GM23338 (cell line): ENCODE measurements around the gene BROX. TPM values are rescaled to one million over a fixed set of nuclear protein-coding genes. Genes with fewer than 3 reads are reported as not detected.

Experiments used
- ATAC-seq: fragments of 200-7000 bp; cut with Tn5 transposase; 3 replicates; pipeline ENCODE4 v1.9.1; 2020
- DNase-seq: peaks from one replicate; pipeline ENCODE4 v3.0.0-alpha.2; 2015; ENCODE audit warnings: low spot score
- H2AFZ ChIP-seq: fragments of 200-600 bp; sonication (generic); 2 replicates; pipeline ENCODE4 v1.8.0; 2016; ENCODE audit warnings: antibody characterized with exemption, mild to moderate bottlenecking, moderate library complexity
- H3F3A ChIP-seq: fragments of 200-600 bp; sonication (generic); replicated peaks from 2 replicates; pipeline ENCODE4 v1.8.0; 2017; ENCODE audit warnings: antibody characterized with exemption, mixed run types, low read depth
- H3K27ac ChIP-seq: fragments of 200-600 bp; sonication (generic); 2 replicates; pipeline ENCODE4 v1.6.1; 2016; ENCODE audit warnings: low read depth
- H3K27me3 ChIP-seq: fragments of 200-600 bp; sonication (generic); 2 replicates; pipeline ENCODE4 v1.8.0; 2016; ENCODE audit warnings: mild to moderate bottlenecking, mixed run types, moderate library complexity; ENCODE audit not compliant: insufficient read depth
- H3K36me3 ChIP-seq: fragments of 200-600 bp; sonication (generic); 2 replicates; pipeline ENCODE4 v1.8.0; 2016; ENCODE audit warnings: mild to moderate bottlenecking; ENCODE audit not compliant: insufficient read depth
- H3K4me1 ChIP-seq: fragments of 200-600 bp; sonication (generic); 2 replicates; pipeline ENCODE4 v1.8.0; 2016; ENCODE audit warnings: mild to moderate bottlenecking, moderate library complexity; ENCODE audit not compliant: insufficient read depth
- H3K4me2 ChIP-seq: fragments of 200-600 bp; sonication (generic); 2 replicates; pipeline ENCODE4 v1.7.1; 2017; ENCODE audit warnings: mixed run types
- H3K4me3 ChIP-seq: fragments of 200-600 bp; sonication (generic); 2 replicates; pipeline ENCODE4 v1.6.1; 2016; ENCODE audit warnings: mixed run types
- H3K79me2 ChIP-seq: fragments of 200-600 bp; sonication (generic); replicated peaks from 2 replicates; pipeline ENCODE4 v1.8.0; 2017; ENCODE audit warnings: mild to moderate bottlenecking; ENCODE audit not compliant: insufficient read depth
- H3K9me2 ChIP-seq: fragments of 200-600 bp; sonication (generic); 2 replicates; pipeline ENCODE4 v1.8.0; 2017; ENCODE audit not compliant: insufficient read depth
- H4K20me1 ChIP-seq: fragments of 200-600 bp; sonication (generic); replicated peaks from 2 replicates; pipeline ENCODE4 v1.8.0; 2017; ENCODE audit warnings: mild to moderate bottlenecking; ENCODE audit not compliant: insufficient read depth
- H3K27ac Mint-ChIP-seq: 2 replicates; pipeline ENCODE4 v1.8.0; 2020; ENCODE audit warnings: inconsistent platforms, mild to moderate bottlenecking, moderate library complexity, mixed read lengths
- H3K27me3 Mint-ChIP-seq: 3 replicates; pipeline ENCODE4 v1.8.0; 2022; ENCODE audit warnings: low read depth, mild to moderate bottlenecking, moderate library complexity, mixed read lengths, inconsistent platforms; ENCODE audit not compliant: insufficient read depth, poor library complexity
- H3K36me3 Mint-ChIP-seq: 3 replicates; pipeline ENCODE4 v1.8.0; 2021; ENCODE audit warnings: low read depth, mild to moderate bottlenecking, inconsistent platforms, moderate library complexity, mixed read lengths
- H3K4me1 Mint-ChIP-seq: 3 replicates; pipeline ENCODE4 v1.8.0; 2020; ENCODE audit warnings: mild to moderate bottlenecking, inconsistent platforms, mixed read lengths
- H3K4me3 Mint-ChIP-seq: 3 replicates; pipeline ENCODE4 v1.8.0; 2021; ENCODE audit warnings: moderate library complexity, mild to moderate bottlenecking, inconsistent platforms, mixed read lengths
- H3K9me3 Mint-ChIP-seq: 3 replicates; pipeline ENCODE4 v1.8.0; 2020; ENCODE audit warnings: moderate library complexity, mild to moderate bottlenecking, inconsistent platforms, mixed read lengths
- EZH2 ChIP-seq: fragments of 200-600 bp; sonication (generic); IDR thresholded peaks from one replicate; pipeline ENCODE4 v1.8.0; 2017; ENCODE audit warnings: antibody characterized with exemption, mild to moderate bottlenecking, low read depth; ENCODE audit not compliant: unreplicated experiment
- EZH2phosphoT487 ChIP-seq: fragments of 200-600 bp; sonication (generic); IDR thresholded peaks from one replicate; pipeline ENCODE4 v1.8.1; 2018; ENCODE audit warnings: antibody characterized with exemption; ENCODE audit not compliant: unreplicated experiment
- JUNB ChIP-seq: IDR thresholded peaks from one replicate; pipeline ENCODE4 v1.6.1; 2016; ENCODE audit warnings: antibody characterized with exemption; ENCODE audit not compliant: unreplicated experiment
- NANOG ChIP-seq: IDR thresholded peaks from 2 replicates; pipeline ENCODE4 v1.6.1; 2016; ENCODE audit warnings: antibody characterized with exemption, borderline replicate concordance
- POLR2AphosphoS5 ChIP-seq: IDR thresholded peaks from 2 replicates; pipeline ENCODE4 v1.6.1; 2016; ENCODE audit warnings: antibody characterized with exemption, low read depth
- ZNF114 ChIP-seq: fragments of 250-450 bp; sonication (Bioruptor Pico); IDR thresholded peaks from 2 replicates; pipeline ENCODE4 v1.5.0; 2020; ENCODE audit warnings: mild to moderate bottlenecking, moderate library complexity
- ZNF331 ChIP-seq: fragments of 250-450 bp; sonication (Bioruptor Pico); IDR thresholded peaks from 2 replicates; pipeline ENCODE4 v1.5.0; 2020; ENCODE audit warnings: low read depth, mild to moderate bottlenecking, moderate library complexity
- ZNF462 ChIP-seq: fragments of 250-450 bp; sonication (Bioruptor Pico); IDR thresholded peaks from 2 replicates; pipeline ENCODE4 v1.5.0; 2020; ENCODE audit warnings: mild to moderate bottlenecking, moderate library complexity
- polyA plus RNA-seq: library from polyadenylated mRNA; unstranded; fragments of >200 nt; fragmentation: Nextera tagmentation; extraction: Ambion mirVana; gene quantifications from 2 replicates; pipeline ENCODE4 v1.2.1, GENCODE V29; 2016
- total RNA-seq: library from RNA; depleted of rRNA; stranded (reverse); fragments of >200 nt; shearing (Covaris generic); gene quantifications from 2 replicates; pipeline ENCODE4 v1.2.3, GENCODE V29; 2014
- TF ChIP-seq, protein P1 (sequence below): IDR thresholded peaks from one replicate; pipeline ENCODE4 v1.6.1; 2018; ENCODE audit warnings: antibody characterized with exemption; ENCODE audit not compliant: unreplicated experiment
- TF ChIP-seq, protein P2 (sequence below): IDR thresholded peaks from 2 replicates; pipeline ENCODE4 v1.6.1; 2016; ENCODE audit warnings: antibody characterized with exemption

Gene BROX
- total and polyA plus RNA-seq, 2 experiments from 2014 or later = 26.5 to 32.3 TPM

DNA sequence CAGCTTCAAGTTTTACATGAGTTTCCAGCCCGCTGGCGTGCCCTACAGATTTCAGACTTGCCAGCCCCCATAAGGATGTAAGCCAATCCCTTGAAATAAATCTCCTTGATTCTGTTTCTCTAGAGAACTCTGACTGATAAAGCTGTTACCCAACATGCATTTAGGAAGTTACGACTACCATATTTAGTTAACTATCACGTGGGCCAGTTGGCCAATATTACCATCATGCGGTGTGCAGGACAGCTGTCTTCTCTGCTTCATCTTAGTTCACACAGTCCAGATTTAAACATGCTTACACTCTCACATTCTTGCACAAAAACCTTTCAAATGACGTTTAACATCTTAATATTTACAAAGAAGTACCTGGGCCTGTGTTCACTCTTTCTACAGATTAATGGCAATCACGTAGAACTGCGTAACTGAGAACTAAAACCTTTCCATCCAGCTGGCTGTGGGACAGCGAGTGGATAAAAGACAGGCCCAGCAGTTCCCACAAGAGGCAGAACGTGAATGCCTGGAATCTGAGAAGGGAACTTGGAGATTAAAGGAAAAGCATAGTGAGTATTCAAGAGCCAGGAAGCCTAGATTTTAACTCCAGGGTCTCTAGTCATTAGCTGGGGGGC, 45.4 kb downstream of the BROX start (continued):
- TF ChIP-seq, protein P1, sequence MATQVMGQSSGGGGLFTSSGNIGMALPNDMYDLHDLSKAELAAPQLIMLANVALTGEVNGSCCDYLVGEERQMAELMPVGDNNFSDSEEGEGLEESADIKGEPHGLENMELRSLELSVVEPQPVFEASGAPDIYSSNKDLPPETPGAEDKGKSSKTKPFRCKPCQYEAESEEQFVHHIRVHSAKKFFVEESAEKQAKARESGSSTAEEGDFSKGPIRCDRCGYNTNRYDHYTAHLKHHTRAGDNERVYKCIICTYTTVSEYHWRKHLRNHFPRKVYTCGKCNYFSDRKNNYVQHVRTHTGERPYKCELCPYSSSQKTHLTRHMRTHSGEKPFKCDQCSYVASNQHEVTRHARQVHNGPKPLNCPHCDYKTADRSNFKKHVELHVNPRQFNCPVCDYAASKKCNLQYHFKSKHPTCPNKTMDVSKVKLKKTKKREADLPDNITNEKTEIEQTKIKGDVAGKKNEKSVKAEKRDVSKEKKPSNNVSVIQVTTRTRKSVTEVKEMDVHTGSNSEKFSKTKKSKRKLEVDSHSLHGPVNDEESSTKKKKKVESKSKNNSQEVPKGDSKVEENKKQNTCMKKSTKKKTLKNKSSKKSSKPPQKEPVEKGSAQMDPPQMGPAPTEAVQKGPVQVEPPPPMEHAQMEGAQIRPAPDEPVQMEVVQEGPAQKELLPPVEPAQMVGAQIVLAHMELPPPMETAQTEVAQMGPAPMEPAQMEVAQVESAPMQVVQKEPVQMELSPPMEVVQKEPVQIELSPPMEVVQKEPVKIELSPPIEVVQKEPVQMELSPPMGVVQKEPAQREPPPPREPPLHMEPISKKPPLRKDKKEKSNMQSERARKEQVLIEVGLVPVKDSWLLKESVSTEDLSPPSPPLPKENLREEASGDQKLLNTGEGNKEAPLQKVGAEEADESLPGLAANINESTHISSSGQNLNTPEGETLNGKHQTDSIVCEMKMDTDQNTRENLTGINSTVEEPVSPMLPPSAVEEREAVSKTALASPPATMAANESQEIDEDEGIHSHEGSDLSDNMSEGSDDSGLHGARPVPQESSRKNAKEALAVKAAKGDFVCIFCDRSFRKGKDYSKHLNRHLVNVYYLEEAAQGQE = no peak
- TF ChIP-seq POLR2AphosphoS5 (no peak), EZH2phosphoT487 (no peak)

GRCh38 chr1:222759451-222760035, 47.2 kb downstream of the BROX start:
- no peak overlapping the region for H3K27ac ChIP-seq
- H3K4me3 Mint-ChIP-seq = no peak overlapping the region
- no peaks in the 10 kb centered on the region for H3K36me3 Mint-ChIP-seq
- no peak overlapping the region for H3K27ac Mint-ChIP-seq
- H3K27me3 Mint-ChIP-seq = peaks cover 7% of the 10 kb centered on the region
- H3K4me2 ChIP-seq = no peak overlapping the region
- no peaks in the 10 kb centered on the region for H4K20me1 ChIP-seq
- no peaks in the 10 kb centered on the region for H3K27me3 ChIP-seq
- H3K79me2 ChIP-seq = no peaks in the 10 kb centered on the region
- ATAC-seq (no peak), DNase-seq (no peak)
- no peaks in the 10 kb centered on the region for H3K36me3 ChIP-seq
- H3K9me3 Mint-ChIP-seq = peaks cover 4% of the 10 kb centered on the region; the same call in 1 of the 3 replicates
- no peaks in the 10 kb centered on the region for H3F3A ChIP-seq
- H3K4me1 ChIP-seq = no peaks in the 10 kb centered on the region
- no peak overlapping the region for H3K4me3 ChIP-seq
- peak overlapping the region; percentile 32; the same call in 1 of the 2 replicates for H2AFZ ChIP-seq
- H3K9me2 ChIP-seq = no peaks in the 10 kb centered on the region
- H3K4me1 Mint-ChIP-seq = no peaks in the 10 kb centered on the region; the same call in 2 of the 3 replicates
- TF ChIP-seq ZNF462 (CRISPR knock-in tag) (no peak), NANOG (no peak), EZH2 (no peak), JUNB (no peak), ZNF114 (CRISPR knock-in tag) (no peak), ZNF331 (CRISPR knock-in tag) (no peak)
- TF ChIP-seq, protein P2, sequence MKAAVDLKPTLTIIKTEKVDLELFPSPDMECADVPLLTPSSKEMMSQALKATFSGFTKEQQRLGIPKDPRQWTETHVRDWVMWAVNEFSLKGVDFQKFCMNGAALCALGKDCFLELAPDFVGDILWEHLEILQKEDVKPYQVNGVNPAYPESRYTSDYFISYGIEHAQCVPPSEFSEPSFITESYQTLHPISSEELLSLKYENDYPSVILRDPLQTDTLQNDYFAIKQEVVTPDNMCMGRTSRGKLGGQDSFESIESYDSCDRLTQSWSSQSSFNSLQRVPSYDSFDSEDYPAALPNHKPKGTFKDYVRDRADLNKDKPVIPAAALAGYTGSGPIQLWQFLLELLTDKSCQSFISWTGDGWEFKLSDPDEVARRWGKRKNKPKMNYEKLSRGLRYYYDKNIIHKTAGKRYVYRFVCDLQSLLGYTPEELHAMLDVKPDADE = no peak
- TF ChIP-seq, protein P1 = no peak
